Lower leg skin (tissue), 3 donors: ENCODE data around the gene BIRC6.

Experiments used
- CTCF ChIP-seq, 3 donors: fragments of 450-650 bp; IDR thresholded peaks; one replicate each; pipeline ENCODE4 v1.5.1; 2016; ENCODE audit warnings: antibody characterized with exemption in 3 of 3, mild to moderate bottlenecking in 3 of 3, moderate library complexity in 2 of 3
- POLR2A ChIP-seq, 2 donors: fragments of 450-650 bp; IDR thresholded peaks; one replicate each; pipeline ENCODE4 v1.6.1; 2016 to 2017; ENCODE audit warnings: antibody characterized with exemption in 2 of 2, mild to moderate bottlenecking in 1 of 2, moderate library complexity in 1 of 2

GRCh38 chr2:32624812-32625211 lies 268.0 kb downstream of the BIRC6 start:
- TF ChIP-seq POLR2A (IDR thresholded peaks at IDR 0.05) (no peak), CTCF (IDR thresholded peaks at IDR 0.05) (no peak)
